GM18861 (cell line): ENCODE data around the gene ARX.

Source experiments
- ATAC-seq: cut with Tn5 transposase; IDR thresholded peaks from one replicate; pipeline ENCODE4 v1.9.1; 2021; ENCODE audit not compliant: unreplicated experiment

The ARX gene

GRCh38 chrX:25016938-25017598 lies 1.3 kb upstream of the ARX start:
- ATAC-seq, result no peak

GRCh38 chrX:25016361-25016671 lies 551 bp upstream of the ARX start:
- ATAC-seq, result no peak

- ATAC-seq, result no peak
Observed at GRCh38 chrX:25014366-25014838, 1.4 kb downstream of the ARX start.

- no peak for ATAC-seq
Observed at GRCh38 chrX:25013632-25014365, 2.0 kb downstream of the ARX start.

- ATAC-seq, result no peak
Observed at GRCh38 chrX:25012793-25013631, 2.8 kb downstream of the ARX start.

GRCh38 chrX:25012433-25012735 lies 3.4 kb downstream of the ARX start:
- no peak for ATAC-seq

GRCh38 chrX:25011589-25012432 lies 4.0 kb downstream of the ARX start:
- ATAC-seq, result no peak

- ATAC-seq, result no peak
Observed at GRCh38 chrX:25010784-25011588, 4.8 kb downstream of the ARX start.

GRCh38 chrX:25009407-25009806 lies 6.4 kb downstream of the ARX start:
- ATAC-seq, result no peak

- no peak for ATAC-seq
Observed at GRCh38 chrX:25007059-25008053, 8.4 kb downstream of the ARX start.

GRCh38 chrX:25006586-25007058 lies 9.1 kb downstream of the ARX start:
- no peak for ATAC-seq

- no peak for ATAC-seq
Observed at GRCh38 chrX:25005382-25006185, 10.2 kb downstream of the ARX start.

- no peak for ATAC-seq
Observed at GRCh38 chrX:25005034-25005381, 10.8 kb downstream of the ARX start.

- no peak for ATAC-seq
Observed at GRCh38 chrX:25004485-25005032, 11.2 kb downstream of the ARX start.

- no peak for ATAC-seq
Observed at GRCh38 chrX:25004040-25004439, 11.7 kb downstream of the ARX start.

GRCh38 chrX:25003066-25003849 lies 12.5 kb downstream of the ARX start:
- ATAC-seq, result no peak

- ATAC-seq, result no peak
Observed at GRCh38 chrX:25002661-25003020, 13.1 kb downstream of the ARX start.
